Naive thymus-derived CD4-positive, alpha-beta T cell (primary cell): ENCODE measurements around the gene MRPS27. TPM values are rescaled to one million over a fixed set of nuclear protein-coding genes. Genes with fewer than 3 reads are reported as not detected.

Source experiments
- ATAC-seq: fragments of 150-1000 bp; cut with Tn5 transposase; 2 replicates; pipeline ENCODE4 v1.10.0; 2021; ENCODE audit warnings: mild to moderate bottlenecking, moderate library complexity
- CTCF ChIA-PET: fragments of 350-600 bp; sonication (Branson Sonifier 250); formaldehyde crosslinking; loops from one replicate; lab custom pipeline; 2021; ENCODE audit warnings: antibody characterized with exemption; lab: Charles Lee
- POLR2A ChIA-PET: fragments of 350-600 bp; sonication (Branson Sonifier 250); formaldehyde crosslinking; loops from one replicate; lab custom pipeline; 2021; ENCODE audit warnings: antibody characterized with exemption, inconsistent platforms; lab: Charles Lee
- DNase-seq, 9 donors: peaks; one replicate each; pipeline versions ENCODE4 v3.0.0 to v3.0.0-alpha.2; 2020 to 2022; ENCODE audit warnings: mixed read lengths in 1 of 9
- H3K27ac ChIP-seq: one replicate; pipeline ENCODE4 v1.7.0; 2013; ENCODE audit warnings: mild to moderate bottlenecking, low read depth, low read length, moderate library complexity
- H3K27me3 ChIP-seq, 2 donors: one replicate each; pipeline ENCODE4 v1.7.0; 2013; ENCODE audit warnings: low read length in 2 of 2, mild to moderate bottlenecking in 2 of 2, moderate library complexity in 2 of 2; ENCODE audit not compliant: control insufficient read depth in 2 of 2, insufficient read depth in 2 of 2
- H3K36me3 ChIP-seq, 3 experiments: 1 replicate in 2 of 3; 2 replicates in 1 of 3; pipeline ENCODE4 v1.7.0; 2013; ENCODE audit warnings: low read length in 3 of 3, mild to moderate bottlenecking in 3 of 3, moderate library complexity in 1 of 3; ENCODE audit not compliant: insufficient read depth in 3 of 3, control insufficient read depth in 2 of 3
- H3K4me1 ChIP-seq, 2 donors: one replicate each; pipeline ENCODE4 v1.7.0; 2013; ENCODE audit warnings: low read length in 2 of 2, mild to moderate bottlenecking in 2 of 2, moderate library complexity in 1 of 2; ENCODE audit not compliant: control insufficient read depth in 2 of 2, insufficient read depth in 2 of 2
- H3K4me3 ChIP-seq: 2 replicates; pipeline ENCODE4 v1.7.0; 2013; ENCODE audit warnings: mild to moderate bottlenecking, low read length
- H3K9me3 ChIP-seq, 3 experiments: 1 replicate in 2 of 3; 2 replicates in 1 of 3; pipeline ENCODE4 v1.7.0; 2013; ENCODE audit warnings: low read length in 3 of 3; ENCODE audit not compliant: control insufficient read depth in 2 of 3
- H3K27ac Mint-ChIP-seq, 9 donors: one replicate each; pipeline ENCODE4 v1.8.0; 2020 to 2022; ENCODE audit warnings: mixed read lengths in 9 of 9, mild to moderate bottlenecking in 8 of 9, moderate library complexity in 5 of 9, inconsistent platforms in 2 of 9
- H3K27me3 Mint-ChIP-seq, 5 donors: one replicate each; pipeline ENCODE4 v1.8.0; 2021 to 2022; ENCODE audit warnings: mixed read lengths in 5 of 5, mild to moderate bottlenecking in 1 of 5
- H3K36me3 Mint-ChIP-seq, 5 donors: one replicate each; pipeline ENCODE4 v1.8.0; 2020 to 2022; ENCODE audit warnings: mixed read lengths in 5 of 5, mild to moderate bottlenecking in 3 of 5, inconsistent platforms in 1 of 5
- H3K4me1 Mint-ChIP-seq, 7 donors: one replicate each; pipeline ENCODE4 v1.8.0; 2020 to 2022; ENCODE audit warnings: mixed read lengths in 7 of 7, mild to moderate bottlenecking in 3 of 7, inconsistent platforms in 1 of 7
- H3K4me3 Mint-ChIP-seq, 10 donors: one replicate each; pipeline ENCODE4 v1.8.0; 2020 to 2022; ENCODE audit warnings: mild to moderate bottlenecking in 10 of 10, mixed read lengths in 10 of 10, moderate library complexity in 6 of 10, inconsistent platforms in 2 of 10
- H3K9me3 Mint-ChIP-seq, 11 donors: one replicate each; pipeline ENCODE4 v1.8.0; 2020 to 2022; ENCODE audit warnings: mixed read lengths in 11 of 11, mild to moderate bottlenecking in 4 of 11, inconsistent platforms in 1 of 11, moderate library complexity in 1 of 11
- intact Hi-C, 2 donors: fragments of 100-400 bp; cut with micrococcal nuclease; formaldehyde crosslinking; loops; one replicate each; pipeline ENCODE4 v1.15.1; 2023
- polyA plus RNA-seq, 2 donors: library from polyadenylated mRNA; unstranded; fragments of 300-500 nt; fragmentation: Illumina TruSeq; gene quantifications; one replicate each; pipeline ENCODE4 v1.2.3, GENCODE V29; 2021
- total RNA-seq, 6 experiments: library from RNA in 5 of 6; stranded (reverse) in 5 of 6; gene quantifications; 1 replicate in 5 of 6; 2 replicates in 1 of 6; pipeline ENCODE4 v1.2.3 and lab custom pipeline; 2021 to 2026

MRPS27 gene
- total and polyA plus RNA-seq, 7 experiments from 2014 or later, result 35.2 to 54.0 (median 39.5) TPM

DNA sequence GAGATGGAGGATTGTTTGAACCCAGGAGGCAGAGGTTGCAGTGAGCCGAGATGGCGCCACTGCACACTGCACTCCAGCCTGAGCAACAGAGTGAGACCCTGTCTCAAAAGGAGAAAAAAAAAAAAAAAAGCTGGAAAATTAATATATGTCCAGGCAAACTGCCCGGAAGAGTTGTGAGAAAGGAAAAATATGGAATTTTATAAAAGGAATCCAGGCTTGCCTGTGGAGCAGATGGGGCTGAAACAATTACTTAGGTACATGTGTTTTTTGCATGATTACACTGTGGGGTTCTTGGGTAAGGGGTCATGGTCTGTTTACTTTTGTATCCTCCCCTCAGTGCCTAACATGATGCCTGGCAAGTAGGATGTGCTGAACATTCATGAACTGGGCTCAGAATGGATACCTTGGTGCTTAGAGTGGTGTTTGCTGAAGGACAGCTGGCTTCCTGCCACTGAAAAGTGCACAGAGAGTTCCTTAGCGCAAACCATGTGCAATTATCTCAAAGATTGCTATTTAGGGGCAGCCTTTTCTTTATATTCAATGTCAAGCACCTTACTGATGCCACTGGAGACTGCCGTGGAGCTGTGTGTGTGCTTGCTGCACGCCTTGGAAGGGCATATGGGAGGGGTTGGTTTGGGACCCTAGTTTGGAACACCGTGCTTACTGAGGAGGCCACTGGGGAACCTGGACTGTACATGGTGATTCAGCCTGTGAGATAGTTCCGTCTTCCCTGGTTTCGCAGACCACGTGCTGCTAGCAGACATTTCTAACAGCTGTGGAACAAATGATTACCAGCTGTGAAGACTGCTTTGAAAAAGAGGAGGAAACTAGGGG is 134.3 kb downstream of the MRPS27 start:
- Mint-ChIP-seq H3K27me3 (peaks cover 14 to 55% (median 29%) of the 10 kb centered on the region in 5 donors), H3K4me3 (no peak overlapping the region), H3K9me3 (peaks cover 0 to 2% (median 0%) of the 10 kb centered on the region in 11 donors), H3K4me1 (no peaks in the 10 kb centered on the region), H3K36me3 (no peaks in the 10 kb centered on the region), H3K27ac (no peak overlapping the region)
- H3K27ac ChIP-seq, result no peak overlapping the region
- DNase-seq, result no peak
- ChIA-PET CTCF (no interaction called here), POLR2A (no interaction called here)
- intact Hi-C loops, result no loop called here
- no peaks in the 10 kb centered on the region for H3K4me1 ChIP-seq
- H3K4me3 ChIP-seq, result no peak overlapping the region
- H3K27me3 ChIP-seq, result no peaks in the 10 kb centered on the region
- no peak for ATAC-seq
- no peaks in the 10 kb centered on the region for H3K36me3 ChIP-seq
- H3K9me3 ChIP-seq, result no peaks in the 10 kb centered on the region

DNA sequence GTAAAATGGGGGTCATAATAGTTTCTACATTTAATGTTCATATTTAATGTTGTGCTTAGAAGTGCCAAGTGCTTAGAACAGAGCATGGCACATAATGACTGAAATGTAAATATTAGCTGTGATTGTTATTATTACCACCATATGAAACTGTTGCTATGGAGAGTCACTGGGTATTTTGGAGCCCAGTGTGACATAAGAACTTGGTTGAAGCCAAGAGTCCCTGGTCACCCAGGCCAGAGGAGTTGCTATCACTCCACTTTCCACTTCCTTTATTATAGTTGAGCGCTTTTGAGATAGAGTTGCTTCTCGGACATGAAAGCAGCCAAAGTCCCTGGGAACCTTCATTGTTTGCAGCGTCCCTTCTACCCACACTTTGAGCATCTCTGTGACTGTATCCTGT is 135.6 kb downstream of the MRPS27 start:
- Mint-ChIP-seq H3K36me3 (no peaks in the 10 kb centered on the region), H3K4me3 (no peak overlapping the region), H3K9me3 (peaks cover 0 to 2% (median 0%) of the 10 kb centered on the region in 11 donors), H3K27me3 (peaks cover 14 to 53% (median 37%) of the 10 kb centered on the region in 5 donors), H3K4me1 (no peaks in the 10 kb centered on the region), H3K27ac (no peak overlapping the region)
- no peak overlapping the region for H3K27ac ChIP-seq
- DNase-seq (no peak), ATAC-seq (no peak)
- intact Hi-C loops, result no loop called here
- no peaks in the 10 kb centered on the region for H3K9me3 ChIP-seq
- CTCF ChIA-PET, result no interaction called here
- POLR2A ChIA-PET, result no interaction called here
- no peaks in the 10 kb centered on the region for H3K36me3 ChIP-seq
- no peaks in the 10 kb centered on the region for H3K4me1 ChIP-seq
- no peaks in the 10 kb centered on the region for H3K27me3 ChIP-seq
- no peak overlapping the region for H3K4me3 ChIP-seq

DNA sequence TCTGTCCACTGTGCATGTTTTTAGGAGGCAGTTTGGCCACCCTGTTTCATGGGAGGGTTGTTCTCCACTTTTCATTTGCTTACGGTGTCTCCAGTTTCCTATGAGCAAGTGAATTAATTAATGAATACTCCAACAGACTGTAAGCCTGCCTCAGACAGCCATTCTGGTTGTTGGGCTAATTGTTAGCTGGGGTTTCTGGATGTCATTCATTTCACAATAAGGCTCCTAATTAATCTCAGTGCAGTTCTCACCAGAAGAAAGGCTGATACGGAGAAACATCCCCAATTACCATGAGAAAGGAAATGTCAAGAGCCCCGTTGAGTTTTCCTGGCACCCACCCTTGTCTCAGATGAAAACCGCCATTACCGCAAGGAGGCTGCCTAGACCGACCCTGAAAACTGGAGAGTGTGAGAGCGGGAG is 136.9 kb downstream of the MRPS27 start:
- Histone ChIP-seq H3K4me1 (no peaks in the 10 kb centered on the region), H3K9me3 (no peaks in the 10 kb centered on the region), H3K4me3 (no peak overlapping the region), H3K27me3 (no peaks in the 10 kb centered on the region), H3K27ac (no peak overlapping the region), H3K36me3 (no peaks in the 10 kb centered on the region)
- Mint-ChIP-seq H3K27me3 (peaks cover 14 to 47% (median 37%) of the 10 kb centered on the region in 5 donors), H3K27ac (no peak overlapping the region), H3K9me3 (peaks cover 0 to 2% (median 0%) of the 10 kb centered on the region in 11 donors), H3K4me3 (no peak overlapping the region), H3K4me1 (no peaks in the 10 kb centered on the region), H3K36me3 (no peaks in the 10 kb centered on the region)
- ChIA-PET POLR2A (no interaction called here), CTCF (no interaction called here)
- DNase-seq, result no peak
- no peak for ATAC-seq
- intact Hi-C loops, result no loop called here

DNA sequence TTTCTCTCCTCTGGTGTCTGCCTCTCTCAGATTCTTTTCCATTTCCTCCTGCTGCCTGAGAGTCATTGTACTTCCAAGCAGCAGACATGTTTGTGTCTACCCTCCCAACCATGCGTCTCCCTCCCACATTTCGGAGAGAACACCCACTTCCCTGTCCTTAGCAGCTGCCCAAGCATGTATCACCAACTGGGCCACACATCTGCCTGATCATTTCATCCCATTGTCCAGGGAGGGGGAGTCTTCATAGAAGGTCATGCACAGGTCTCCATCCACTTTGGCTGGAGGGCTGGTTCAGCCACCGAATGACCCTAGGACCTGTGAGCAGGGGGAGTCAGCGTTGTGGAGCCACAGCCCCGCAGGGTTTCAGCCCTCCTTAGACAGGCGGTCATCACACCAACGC is 137.4 kb downstream of the MRPS27 start:
- ChIA-PET CTCF (no interaction called here), POLR2A (no interaction called here)
- Histone ChIP-seq H3K4me3 (no peak overlapping the region), H3K27me3 (no peaks in the 10 kb centered on the region), H3K4me1 (no peaks in the 10 kb centered on the region), H3K9me3 (no peaks in the 10 kb centered on the region), H3K27ac (no peak overlapping the region), H3K36me3 (no peaks in the 10 kb centered on the region)
- Mint-ChIP-seq H3K9me3 (peaks cover 0 to 2% (median 0%) of the 10 kb centered on the region in 11 donors), H3K4me1 (no peaks in the 10 kb centered on the region), H3K27me3 (peaks cover 14 to 46% (median 37%) of the 10 kb centered on the region in 5 donors), H3K27ac (peak overlapping the region in 1 of 9 donors; percentile 9), H3K4me3 (no peak overlapping the region), H3K36me3 (no peaks in the 10 kb centered on the region)
- DNase-seq (no peak), ATAC-seq (no peak)
- intact Hi-C loops, result no loop called here

DNA sequence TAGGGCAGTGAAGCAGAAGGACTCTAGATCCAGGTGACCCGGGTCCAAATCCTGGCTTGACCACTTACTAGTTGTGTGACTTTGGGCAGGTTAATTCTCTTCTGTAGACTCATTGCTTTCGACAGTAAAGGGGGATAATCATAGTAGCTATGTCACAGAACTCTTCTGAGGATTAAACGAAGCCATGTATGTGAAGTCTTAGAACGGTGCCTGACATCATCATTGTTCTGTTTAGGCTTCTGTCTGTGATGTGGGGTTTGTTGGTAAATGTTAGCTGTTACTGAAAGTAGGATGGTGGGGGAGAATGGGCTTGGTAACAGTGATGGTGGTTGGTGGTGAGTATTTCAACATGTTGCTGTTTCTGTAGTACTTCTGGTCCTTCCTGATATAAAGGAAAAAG is 139.1 kb downstream of the MRPS27 start:
- peaks cover 14 to 45% (median 29%) of the 10 kb centered on the region in 5 donors for H3K27me3 Mint-ChIP-seq
- peaks cover 0 to 2% (median 0%) of the 10 kb centered on the region in 11 donors for H3K9me3 Mint-ChIP-seq
- ChIA-PET POLR2A (no interaction called here), CTCF (interaction anchor here (0.7 kb wide), 1 partner anchor 19 kb away, joined by 3 read pairs; no protein-coding TSS in a partner anchor)
- intact Hi-C loops, result no loop called here
- Histone ChIP-seq H3K27me3 (no peaks in the 10 kb centered on the region), H3K36me3 (no peaks in the 10 kb centered on the region), H3K27ac (no peak overlapping the region), H3K4me3 (no peak overlapping the region), H3K4me1 (no peaks in the 10 kb centered on the region), H3K9me3 (no peaks in the 10 kb centered on the region)
- DNase-seq, result no peak
- no peaks in the 10 kb centered on the region for H3K36me3 Mint-ChIP-seq
- ATAC-seq, result no peak
- no peak overlapping the region for H3K4me3 Mint-ChIP-seq
- H3K27ac Mint-ChIP-seq, result no peak overlapping the region
- H3K4me1 Mint-ChIP-seq, result no peaks in the 10 kb centered on the region

DNA sequence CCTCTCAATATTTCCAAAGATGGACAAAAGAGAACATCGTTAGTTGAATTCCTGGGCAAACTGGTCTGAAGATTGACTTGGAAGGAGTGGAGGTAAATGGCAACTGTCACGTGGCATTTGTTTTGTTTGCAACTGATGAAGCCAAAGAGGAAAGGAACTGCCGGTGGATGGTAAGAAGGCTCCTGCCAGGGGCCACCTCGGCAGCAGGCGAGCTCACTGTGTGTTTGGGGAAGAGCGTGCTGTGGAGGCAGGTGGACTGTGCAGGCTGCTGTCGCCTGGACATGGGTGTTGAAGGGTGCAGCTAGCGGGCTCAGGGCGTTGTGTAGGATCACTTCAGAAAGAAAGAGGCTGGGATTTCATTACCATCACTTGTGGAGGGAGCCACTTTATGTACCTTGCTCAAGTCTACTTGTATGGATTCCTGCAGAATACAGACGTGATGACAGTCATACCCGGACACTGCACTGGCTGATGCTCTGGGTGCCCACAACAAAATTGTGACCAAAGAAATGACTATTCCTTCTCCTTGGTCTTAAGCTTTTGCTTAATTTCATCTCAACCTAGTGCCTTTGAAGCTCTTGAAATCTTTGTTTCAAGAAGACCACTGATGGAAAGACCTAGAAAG is 140.1 kb downstream of the MRPS27 start:
- H3K4me1 ChIP-seq, result no peaks in the 10 kb centered on the region
- no peaks in the 10 kb centered on the region for H3K36me3 Mint-ChIP-seq
- H3K27ac ChIP-seq, result no peak overlapping the region
- no peak overlapping the region for H3K27ac Mint-ChIP-seq
- POLR2A ChIA-PET, result no interaction called here
- no peak overlapping the region for H3K4me3 Mint-ChIP-seq
- peaks cover 0 to 2% (median 0%) of the 10 kb centered on the region in 11 donors for H3K9me3 Mint-ChIP-seq
- H3K27me3 Mint-ChIP-seq, result peaks cover 14 to 51% (median 35%) of the 10 kb centered on the region in 5 donors
- no peaks in the 10 kb centered on the region for H3K36me3 ChIP-seq
- no peaks in the 10 kb centered on the region for H3K27me3 ChIP-seq
- CTCF ChIA-PET, result no interaction called here
- ATAC-seq (no peak), DNase-seq (no peak)
- H3K9me3 ChIP-seq, result no peaks in the 10 kb centered on the region
- no peaks in the 10 kb centered on the region for H3K4me1 Mint-ChIP-seq
- H3K4me3 ChIP-seq, result no peak overlapping the region
- intact Hi-C loops, result no loop called here
